ENCODE data around the gene SH2D1B. TPM values are rescaled to one million over a fixed set of nuclear protein-coding genes. Genes with fewer than 3 reads are reported as not detected.

SH2D1B gene
- total and polyA plus RNA-seq, 2 donors (not counting 3 experiments of a cell fraction or from before 2014, with no cell fraction given) = not detected

GRCh38 chr1:162383091-162383490 is 28.8 kb downstream of the SH2D1B start:
- Histone ChIP-seq H2AFZ (ENCODE audit: low read depth, low read length) (no peak overlapping the region), H3K79me2 (ENCODE audit: control insufficient read depth, insufficient read depth, low read length) (no peaks in the 10 kb centered on the region), H4K20me1 (replicated peaks; ENCODE audit: control insufficient read depth, extremely low read depth, insufficient read depth, low read length) (no peaks in the 10 kb centered on the region), H3K27ac (ENCODE audit: insufficient read depth, low read depth, low read length) (no peak overlapping the region), H3K4me3 (replicated peaks in 1 of 3; ENCODE audit: insufficient read depth in 1 of 3, low read depth in 1 of 3, low read length in 3 of 3) (no peak overlapping the region), H3K4me2 (ENCODE audit: insufficient read depth, low read length) (no peak overlapping the region), H3K36me3 (ENCODE audit: control insufficient read depth in 2 of 2, extremely low read depth in 1 of 2, insufficient read depth in 2 of 2, low read length in 2 of 2) (peaks cover 0 to 3% of the 10 kb centered on the region in 2 experiments), H3K9me3 (replicated peaks; ENCODE audit: control insufficient read depth, insufficient read depth, low read length) (no peaks in the 10 kb centered on the region), H3K27me3 (ENCODE audit: control insufficient read depth in 2 of 2, insufficient read depth in 2 of 2, low read length in 2 of 2) (no peaks in the 10 kb centered on the region), H3K9ac (replicated peaks; ENCODE audit: extremely low read depth, insufficient read depth, low read length) (no peak overlapping the region), H3K4me1 (ENCODE audit: control insufficient read depth, extremely low read depth, insufficient read depth, low read length) (no peaks in the 10 kb centered on the region), H3K9me1 (replicated peaks; ENCODE audit: control insufficient read depth, extremely low read depth, insufficient read depth, low read length) (no peaks in the 10 kb centered on the region)
- ChIA-PET CTCF (interaction anchor here (1.3 to 1.5 kb wide), 3 partner anchors 11 to 327 kb away, joined by 3 to 4 read pairs (median 3); no protein-coding TSS in a partner anchor), POLR2A (no interaction called here)
- dilution Hi-C loops (cut with MboI; ENCODE audit: extremely low pct_ligation_motif_present, low sequenced_read_pairs) = no loop called here
- no peak for FAIRE-seq
- DNase-seq (ENCODE audit: low read depth, low spot score) = no peak
- TF ChIP-seq MAX (IDR thresholded peaks at IDR 0.05; ENCODE audit: insufficient read depth, insufficient read length) (no peak), EZH2 (IDR thresholded peaks at IDR 0.05; ENCODE audit: borderline replicate concordance, low read depth, low read length, severe bottlenecking) (no peak), GATA2 (IDR thresholded peaks at IDR 0.05; ENCODE audit: insufficient read depth, insufficient read length, low read depth, low read length) (no peak), POLR2A (IDR thresholded peaks at IDR 0.05; ENCODE audit: low read depth, low read length) (no peak), FOS (IDR thresholded peaks at IDR 0.05; ENCODE audit: borderline replicate concordance, insufficient read depth, low read length) (no peak), POLR2AphosphoS5 (IDR thresholded peaks at IDR 0.05; ENCODE audit: insufficient read depth, low read depth, low read length) (no peak), CTCF (IDR thresholded peaks at IDR 0.05; ENCODE audit: extremely low read depth in 1 of 2, insufficient read depth in 1 of 2, low read depth in 1 of 2, low read length in 2 of 2) (no peak), MYC (IDR thresholded peaks at IDR 0.05; ENCODE audit: low read depth, low read length) (no peak)
- intact Hi-C loops (cut with micrococcal nuclease) = no loop called here
- BruUV-seq (replicated peaks) = no TSS peak
